ENCODE data around the gene RBBP8NL. TPM values are rescaled to one million over a fixed set of nuclear protein-coding genes. Genes with fewer than 3 reads are reported as not detected.

Gene RBBP8NL
- total and polyA plus RNA-seq, 2 donors = 0.33 to 0.64 TPM

Other genes starting within 250 kb of the RBBP8NL start
- 24.8 TPM for gene MTG2, start 244.5 kb downstream of the RBBP8NL start, total RNA-seq
- 47.2 TPM for gene MTG2, start 244.5 kb downstream of the RBBP8NL start, polyA plus RNA-seq
- not detected for gene HRH3, start 207.3 kb downstream of the RBBP8NL start, total RNA-seq
- gene HRH3, start 207.3 kb downstream of the RBBP8NL start, polyA plus RNA-seq = 0.05 TPM
- 17.4 TPM for gene OSBPL2, start 189.0 kb downstream of the RBBP8NL start, total RNA-seq
- gene OSBPL2, start 189.0 kb downstream of the RBBP8NL start, polyA plus RNA-seq = 27.4 TPM
- gene ADRM1, start 124.5 kb downstream of the RBBP8NL start, total RNA-seq = 80.9 TPM
- 71.5 TPM for gene ADRM1, start 124.5 kb downstream of the RBBP8NL start, polyA plus RNA-seq
- 12.8 TPM for gene LAMA5, start 60.2 kb downstream of the RBBP8NL start, total RNA-seq
- gene LAMA5, start 60.2 kb downstream of the RBBP8NL start, polyA plus RNA-seq = 155 TPM
- 1,987 TPM for gene RPS21, start 40.4 kb downstream of the RBBP8NL start, total RNA-seq
- 6,072 TPM for gene RPS21, start 40.4 kb downstream of the RBBP8NL start, polyA plus RNA-seq
- gene CABLES2, start 20.3 kb downstream of the RBBP8NL start, total RNA-seq = 2.0 TPM
- gene CABLES2, start 20.3 kb downstream of the RBBP8NL start, polyA plus RNA-seq = 3.5 TPM
- 0.05 TPM for gene GATA5, start 48.5 kb upstream of the RBBP8NL start, total RNA-seq
- 0.07 TPM for gene GATA5, start 48.5 kb upstream of the RBBP8NL start, polyA plus RNA-seq
- 3.4 TPM for gene SLCO4A1, start 215.0 kb upstream of the RBBP8NL start, total RNA-seq
- 13.4 TPM for gene SLCO4A1, start 215.0 kb upstream of the RBBP8NL start, polyA plus RNA-seq